Osteocyte (in vitro differentiated cells): ENCODE data around the gene PHYHIPL. TPM values are rescaled to one million over a fixed set of nuclear protein-coding genes. Genes with fewer than 3 reads are reported as not detected.

Experiments used
- DNase-seq: peaks from one replicate; pipeline ENCODE4 v3.0.0; 2021; ENCODE audit warnings: mixed read lengths; ENCODE audit not compliant: unreplicated experiment; ENCODE audit errors: extremely low spot score
- H3K27ac Mint-ChIP-seq: one replicate; pipeline ENCODE4 v1.8.0; 2021; ENCODE audit warnings: mild to moderate bottlenecking, mixed read lengths; ENCODE audit not compliant: unreplicated experiment
- H3K27me3 Mint-ChIP-seq: one replicate; pipeline ENCODE4 v1.8.0; 2021; ENCODE audit warnings: mixed read lengths; ENCODE audit not compliant: unreplicated experiment
- H3K36me3 Mint-ChIP-seq: one replicate; pipeline ENCODE4 v1.8.0; 2021; ENCODE audit warnings: mixed read lengths; ENCODE audit not compliant: unreplicated experiment
- H3K4me1 Mint-ChIP-seq: one replicate; pipeline ENCODE4 v1.8.0; 2021; ENCODE audit warnings: mixed read lengths; ENCODE audit not compliant: unreplicated experiment
- H3K4me3 Mint-ChIP-seq: one replicate; pipeline ENCODE4 v1.8.0; 2021; ENCODE audit warnings: mild to moderate bottlenecking, moderate library complexity, mixed read lengths; ENCODE audit not compliant: unreplicated experiment
- H3K9me3 Mint-ChIP-seq: one replicate; pipeline ENCODE4 v1.8.0; 2021; ENCODE audit warnings: mixed read lengths; ENCODE audit not compliant: unreplicated experiment
- total RNA-seq: library from RNA; stranded (reverse); gene quantifications from 2 replicates; pipeline ENCODE4 v1.2.1, GENCODE V29; 2021
- TF ChIP-seq, protein P1 (sequence below): fragments of 200-600 bp; sonication (generic); IDR thresholded peaks from 2 replicates; pipeline ENCODE4 v1.5.0; 2021; ENCODE audit warnings: antibody characterized with exemption, mild to moderate bottlenecking, moderate library complexity

Gene PHYHIPL
- total RNA-seq, 1 donor from 2014 or later: not detected

DNA sequence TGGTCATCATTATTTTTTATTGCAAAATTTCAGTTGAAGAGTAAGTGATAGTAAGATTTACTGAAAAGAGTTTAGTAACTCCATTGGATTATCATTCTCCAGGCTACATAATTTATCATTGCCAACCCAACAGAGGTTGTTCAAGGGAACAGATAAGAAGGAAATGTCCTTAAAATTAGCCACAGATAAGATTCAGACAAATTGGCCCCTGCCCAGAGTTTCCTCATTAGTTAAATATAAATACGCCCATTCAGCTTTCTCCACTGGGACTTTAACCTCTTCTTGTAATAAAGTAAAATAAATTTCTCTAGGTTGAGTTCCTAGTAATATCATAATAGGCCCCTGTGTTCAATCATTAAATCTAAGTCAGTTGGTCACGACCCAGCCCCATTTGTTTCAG is 27.7 kb upstream of the PHYHIPL start:
- peaks cover 52% of the 10 kb centered on the region for H3K27me3 Mint-ChIP-seq
- no peaks in the 10 kb centered on the region for H3K36me3 Mint-ChIP-seq
- H3K4me3 Mint-ChIP-seq: no peak overlapping the region
- TF ChIP-seq, protein P1, sequence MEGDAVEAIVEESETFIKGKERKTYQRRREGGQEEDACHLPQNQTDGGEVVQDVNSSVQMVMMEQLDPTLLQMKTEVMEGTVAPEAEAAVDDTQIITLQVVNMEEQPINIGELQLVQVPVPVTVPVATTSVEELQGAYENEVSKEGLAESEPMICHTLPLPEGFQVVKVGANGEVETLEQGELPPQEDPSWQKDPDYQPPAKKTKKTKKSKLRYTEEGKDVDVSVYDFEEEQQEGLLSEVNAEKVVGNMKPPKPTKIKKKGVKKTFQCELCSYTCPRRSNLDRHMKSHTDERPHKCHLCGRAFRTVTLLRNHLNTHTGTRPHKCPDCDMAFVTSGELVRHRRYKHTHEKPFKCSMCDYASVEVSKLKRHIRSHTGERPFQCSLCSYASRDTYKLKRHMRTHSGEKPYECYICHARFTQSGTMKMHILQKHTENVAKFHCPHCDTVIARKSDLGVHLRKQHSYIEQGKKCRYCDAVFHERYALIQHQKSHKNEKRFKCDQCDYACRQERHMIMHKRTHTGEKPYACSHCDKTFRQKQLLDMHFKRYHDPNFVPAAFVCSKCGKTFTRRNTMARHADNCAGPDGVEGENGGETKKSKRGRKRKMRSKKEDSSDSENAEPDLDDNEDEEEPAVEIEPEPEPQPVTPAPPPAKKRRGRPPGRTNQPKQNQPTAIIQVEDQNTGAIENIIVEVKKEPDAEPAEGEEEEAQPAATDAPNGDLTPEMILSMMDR: no peak
- H3K9me3 Mint-ChIP-seq: no peaks in the 10 kb centered on the region
- no peak for DNase-seq
- H3K4me1 Mint-ChIP-seq: no peaks in the 10 kb centered on the region
- no peak overlapping the region for H3K27ac Mint-ChIP-seq

DNA sequence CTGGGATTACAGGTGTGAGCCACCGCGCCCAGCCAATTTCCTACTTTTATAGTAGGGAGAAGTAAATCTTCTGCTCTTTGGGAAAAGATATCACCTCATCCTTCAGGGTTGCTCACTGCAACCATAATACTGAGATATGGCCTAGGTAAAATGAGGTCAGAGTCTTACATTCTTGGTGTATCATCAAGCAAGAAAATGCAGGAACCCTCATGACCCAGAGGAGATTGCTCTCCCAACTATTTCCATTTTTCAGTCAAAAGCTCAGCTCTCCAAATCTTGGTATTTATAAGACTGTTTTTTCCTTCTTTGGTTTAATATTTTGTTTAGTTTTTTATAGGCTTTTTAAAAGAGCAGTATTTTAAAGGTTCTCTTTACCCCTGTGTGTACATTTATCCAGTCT is 20.9 kb upstream of the PHYHIPL start:
- Mint-ChIP-seq H3K27me3 (peaks cover 56% of the 10 kb centered on the region), H3K36me3 (no peaks in the 10 kb centered on the region), H3K4me3 (no peak overlapping the region), H3K9me3 (no peaks in the 10 kb centered on the region), H3K27ac (no peak overlapping the region), H3K4me1 (no peaks in the 10 kb centered on the region)
- TF ChIP-seq, protein P1: no peak
- DNase-seq: no peak

DNA sequence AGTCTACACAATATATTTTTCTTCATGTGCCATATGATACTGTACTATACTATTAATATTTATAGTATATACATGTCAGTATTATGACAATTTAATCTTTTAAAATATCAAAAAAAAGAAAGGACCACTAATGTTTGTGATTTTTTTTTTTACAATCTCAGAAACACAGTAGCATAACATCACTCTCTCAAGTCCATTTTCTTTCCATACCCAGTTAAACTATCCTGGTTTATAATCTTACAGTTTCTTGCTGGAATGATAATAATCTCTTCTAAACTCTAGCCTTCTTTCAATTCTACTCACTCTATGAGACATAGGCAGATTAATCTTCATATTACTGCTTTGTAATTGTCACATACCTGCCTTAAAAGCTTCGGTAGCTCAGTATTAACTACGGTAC is 8.9 kb upstream of the PHYHIPL start:
- Mint-ChIP-seq H3K4me3 (no peak overlapping the region), H3K9me3 (peaks cover 11% of the 10 kb centered on the region), H3K27ac (no peak overlapping the region), H3K4me1 (no peaks in the 10 kb centered on the region), H3K27me3 (peaks cover 58% of the 10 kb centered on the region), H3K36me3 (no peaks in the 10 kb centered on the region)
- TF ChIP-seq, protein P1: no peak
- no peak for DNase-seq

DNA sequence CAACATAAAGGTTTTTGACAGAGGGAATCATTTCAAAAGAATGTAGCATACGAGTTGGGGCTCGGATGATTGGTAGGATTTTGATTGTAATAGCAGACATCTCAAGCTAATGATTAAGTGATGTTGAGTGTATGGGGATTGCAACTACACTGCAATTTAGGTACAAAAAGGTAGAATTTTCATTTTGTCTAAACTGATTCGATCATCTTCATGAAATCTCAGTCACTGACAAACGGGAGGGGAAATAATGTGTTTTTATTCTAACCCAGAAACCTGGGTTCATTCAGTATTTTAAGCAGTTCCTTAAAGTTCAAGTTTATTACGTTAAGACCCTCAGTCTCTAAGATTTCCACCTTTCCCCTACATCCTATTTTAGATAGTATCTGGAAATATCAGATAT is 3.9 kb upstream of the PHYHIPL start:
- TF ChIP-seq, protein P1: no peak
- peaks cover 69% of the 10 kb centered on the region for H3K27me3 Mint-ChIP-seq

DNA sequence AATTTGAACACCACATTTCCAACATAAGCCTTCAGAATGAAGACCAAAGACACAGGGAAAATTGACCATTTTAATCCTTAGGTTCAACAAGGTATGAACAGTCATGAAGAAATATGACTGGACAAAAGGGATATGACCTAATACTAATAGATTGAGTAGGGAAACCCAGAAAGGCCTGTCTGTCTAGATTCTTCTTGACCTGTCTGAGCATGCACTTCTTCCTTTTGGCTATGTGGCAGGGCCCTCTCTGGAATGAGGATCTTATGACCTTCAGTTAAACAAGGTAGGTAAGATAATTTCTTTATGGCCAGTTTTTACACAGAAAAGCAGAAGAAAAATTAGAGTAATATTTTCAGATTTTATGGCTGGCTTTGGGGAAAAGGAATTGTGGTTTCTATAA is 3.0 kb upstream of the PHYHIPL start:
- H3K4me3 Mint-ChIP-seq: no peak overlapping the region
- H3K27ac Mint-ChIP-seq: no peak overlapping the region
- no peaks in the 10 kb centered on the region for H3K9me3 Mint-ChIP-seq
- peaks cover 12% of the 10 kb centered on the region for H3K4me1 Mint-ChIP-seq
- peaks cover 65% of the 10 kb centered on the region for H3K27me3 Mint-ChIP-seq
- DNase-seq: no peak
- TF ChIP-seq, protein P1: no peak
- H3K36me3 Mint-ChIP-seq: no peaks in the 10 kb centered on the region

More for the DNA sequence above, 3.9 kb upstream of the PHYHIPL start:
- H3K9me3 Mint-ChIP-seq: peaks cover 7% of the 10 kb centered on the region
- H3K4me3 Mint-ChIP-seq: no peak overlapping the region
- no peak for DNase-seq
- H3K4me1 Mint-ChIP-seq: peaks cover 12% of the 10 kb centered on the region
- no peak overlapping the region for H3K27ac Mint-ChIP-seq
- no peaks in the 10 kb centered on the region for H3K36me3 Mint-ChIP-seq
